ENCODE measurements around the gene IGSF21.
A peak's percentile ranks its signal among the peaks of the same experiment; 100 is the strongest.

The IGSF21 gene

GRCh38 chr1:18107369-18108298, at the start of gene IGSF21:
Gene IGSF21, plus strand, starts transcription at chr1:18107798. Its CDS starts 331 bp downstream, at chr1:18108129.
- DNase-seq: no peak

- DNase-seq: no peak
These were observed 49.2 kb upstream of the IGSF21 start for GRCh38 chr1:18058206-18058921.

- DNase-seq: no peak
These were observed 48.5 kb upstream of the IGSF21 start for GRCh38 chr1:18058981-18059605.

GRCh38 chr1:18060366-18060765, 47.2 kb upstream of the IGSF21 start:
- DNase-seq: no peak

GRCh38 chr1:18062185-18062584, 45.4 kb upstream of the IGSF21 start:
- DNase-seq: no peak

- no peak for DNase-seq
These were observed 43.1 kb upstream of the IGSF21 start for GRCh38 chr1:18064534-18064933.

- no peak for DNase-seq
These were observed 41.0 kb upstream of the IGSF21 start for GRCh38 chr1:18066576-18066975.

- DNase-seq: no peak
These were observed 37.7 kb upstream of the IGSF21 start for GRCh38 chr1:18069903-18070302.

- DNase-seq: peak; percentile 10
These were observed 35.5 kb upstream of the IGSF21 start for GRCh38 chr1:18072066-18072465.

- no peak for DNase-seq
These were observed 34.4 kb upstream of the IGSF21 start for GRCh38 chr1:18073066-18073642.

- peak; percentile 6 for DNase-seq
These were observed 29.9 kb upstream of the IGSF21 start for GRCh38 chr1:18077657-18078215.

- no peak for DNase-seq
These were observed 27.5 kb upstream of the IGSF21 start for GRCh38 chr1:18079941-18080735.

GRCh38 chr1:18085387-18086074, 22.1 kb upstream of the IGSF21 start:
- DNase-seq: no peak

- no peak for DNase-seq
These were observed 19.5 kb upstream of the IGSF21 start for GRCh38 chr1:18088077-18088594.

GRCh38 chr1:18089488-18089887, 18.1 kb upstream of the IGSF21 start:
- DNase-seq: no peak

GRCh38 chr1:18090636-18091035, 17.0 kb upstream of the IGSF21 start:
- DNase-seq: no peak

- DNase-seq: no peak
These were observed 15.7 kb upstream of the IGSF21 start for GRCh38 chr1:18091660-18092446.

- no peak for DNase-seq
These were observed 14.4 kb upstream of the IGSF21 start for GRCh38 chr1:18093193-18093592.

- no peak for DNase-seq
These were observed 14.0 kb upstream of the IGSF21 start for GRCh38 chr1:18093646-18094045.

GRCh38 chr1:18094096-18094495, 13.5 kb upstream of the IGSF21 start:
- DNase-seq: no peak
